HG03565 (cell line): ENCODE measurements around the gene CC2D2A.

Source experiments
- ATAC-seq: cut with Tn5 transposase; IDR thresholded peaks from one replicate; pipeline ENCODE4 v1.9.1; 2021; ENCODE audit warnings: mild to moderate bottlenecking, moderate library complexity; ENCODE audit not compliant: unreplicated experiment

The CC2D2A gene

GRCh38 chr4:15459706-15460105 is 10.0 kb upstream of the CC2D2A start:
- no peak for ATAC-seq

GRCh38 chr4:15466596-15466995 is 3.1 kb upstream of the CC2D2A start:
- ATAC-seq = no peak

GRCh38 chr4:15470128-15470475 is 420 bp downstream of the CC2D2A start:
- no peak for ATAC-seq

- no peak for ATAC-seq
Observed at GRCh38 chr4:15476396-15476795, 6.7 kb downstream of the CC2D2A start.

GRCh38 chr4:15478724-15479088 is 9.0 kb downstream of the CC2D2A start:
- ATAC-seq = no peak

GRCh38 chr4:15479089-15479912 is 9.6 kb downstream of the CC2D2A start:
- ATAC-seq = no peak

GRCh38 chr4:15479913-15480185 is 10.2 kb downstream of the CC2D2A start:
- no peak for ATAC-seq

GRCh38 chr4:15481961-15482745 is 12.5 kb downstream of the CC2D2A start:
- no peak for ATAC-seq

- ATAC-seq = no peak
Observed at GRCh38 chr4:15482842-15483241, 13.2 kb downstream of the CC2D2A start.

- no peak for ATAC-seq
Observed at GRCh38 chr4:15488136-15488535, 18.5 kb downstream of the CC2D2A start.

- ATAC-seq = no peak
Observed at GRCh38 chr4:15488658-15489470, 19.2 kb downstream of the CC2D2A start.

GRCh38 chr4:15489551-15489950 is 19.9 kb downstream of the CC2D2A start:
- no peak for ATAC-seq

GRCh38 chr4:15493411-15493810 is 23.7 kb downstream of the CC2D2A start:
- ATAC-seq = no peak

GRCh38 chr4:15495621-15496020 is 25.9 kb downstream of the CC2D2A start:
- ATAC-seq = no peak

GRCh38 chr4:15498356-15498755 is 28.7 kb downstream of the CC2D2A start:
- no peak for ATAC-seq

GRCh38 chr4:15500701-15501100 is 31.0 kb downstream of the CC2D2A start:
- no peak for ATAC-seq

- no peak for ATAC-seq
Observed at GRCh38 chr4:15501941-15502340, 32.3 kb downstream of the CC2D2A start.

- ATAC-seq = no peak
Observed at GRCh38 chr4:15502384-15502783, 32.7 kb downstream of the CC2D2A start.

GRCh38 chr4:15504041-15504440 is 34.4 kb downstream of the CC2D2A start:
- no peak for ATAC-seq

- no peak for ATAC-seq
Observed at GRCh38 chr4:15506464-15506863, 36.8 kb downstream of the CC2D2A start.

GRCh38 chr4:15507679-15508078 is 38.0 kb downstream of the CC2D2A start:
- ATAC-seq = no peak

GRCh38 chr4:15510961-15511360 is 41.3 kb downstream of the CC2D2A start:
- no peak for ATAC-seq
